Measurements from ENCODE around the gene RAB3A.

The RAB3A gene

DNA sequence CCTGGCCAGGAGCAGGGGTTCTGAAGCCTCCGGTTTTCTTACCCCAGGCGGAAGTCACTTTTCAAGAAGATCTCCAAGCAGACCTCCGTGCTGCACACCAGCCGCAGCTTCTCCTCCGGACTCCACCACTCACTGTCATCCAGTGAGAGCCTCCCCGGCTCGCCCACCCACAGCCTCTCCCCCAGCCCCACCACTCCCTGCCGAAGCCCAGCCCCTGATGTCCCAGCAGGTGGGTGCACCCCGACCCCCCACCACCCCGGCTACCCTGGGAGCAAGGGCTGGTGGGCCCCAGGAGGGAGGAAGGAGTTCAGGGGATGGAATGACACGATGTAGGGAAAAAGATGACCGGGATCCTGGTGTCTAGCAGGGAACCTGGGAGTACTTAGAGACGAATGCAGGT, 56.4 kb downstream of the RAB3A start:
- no peak for DNase-seq
